HG03378 (cell line): Measurements from ENCODE around the gene SDK2.

Experiments
- ATAC-seq: cut with Tn5 transposase; IDR thresholded peaks from one replicate; pipeline ENCODE4 v1.9.1; 2021; ENCODE audit warnings: mild to moderate bottlenecking, moderate library complexity; ENCODE audit not compliant: unreplicated experiment

SDK2 gene

DNA sequence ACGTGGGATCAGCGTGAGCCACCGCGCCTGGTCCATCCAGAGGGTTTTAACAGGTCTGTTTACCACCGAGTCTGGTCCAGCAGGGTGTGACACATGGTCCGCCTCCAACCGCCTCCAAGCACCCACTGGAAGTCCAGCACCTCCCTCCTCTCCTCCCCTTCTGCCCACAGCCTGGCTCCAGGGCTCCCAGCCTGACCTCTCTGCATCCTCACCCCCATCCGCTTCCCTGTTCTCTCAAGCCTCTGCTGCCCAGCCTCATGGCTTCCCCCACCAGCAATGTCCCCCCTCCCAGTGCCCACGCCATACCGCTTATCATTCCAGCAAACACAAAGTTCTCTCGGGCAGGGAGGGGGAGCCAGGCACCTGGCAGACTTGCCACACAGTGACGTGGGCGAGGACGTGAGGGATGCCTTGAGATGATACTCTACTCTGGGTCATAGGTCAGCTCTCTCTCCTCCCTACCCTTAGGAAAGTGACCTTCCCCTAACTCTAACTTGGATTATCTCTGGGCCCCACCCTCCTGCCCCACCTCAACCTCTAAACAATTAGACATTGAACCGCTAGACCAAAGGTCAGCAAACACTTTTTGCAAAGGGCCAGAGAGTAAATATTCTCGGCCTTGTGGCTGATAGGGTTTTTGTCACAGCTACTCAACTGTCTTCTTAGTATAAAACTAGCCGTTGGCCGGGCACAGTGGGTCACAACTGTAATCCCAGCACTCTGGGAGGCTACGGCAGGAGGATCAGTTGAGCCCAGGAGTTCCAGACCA lies 355.5 kb downstream of the SDK2 start:
- ATAC-seq, result no peak

DNA sequence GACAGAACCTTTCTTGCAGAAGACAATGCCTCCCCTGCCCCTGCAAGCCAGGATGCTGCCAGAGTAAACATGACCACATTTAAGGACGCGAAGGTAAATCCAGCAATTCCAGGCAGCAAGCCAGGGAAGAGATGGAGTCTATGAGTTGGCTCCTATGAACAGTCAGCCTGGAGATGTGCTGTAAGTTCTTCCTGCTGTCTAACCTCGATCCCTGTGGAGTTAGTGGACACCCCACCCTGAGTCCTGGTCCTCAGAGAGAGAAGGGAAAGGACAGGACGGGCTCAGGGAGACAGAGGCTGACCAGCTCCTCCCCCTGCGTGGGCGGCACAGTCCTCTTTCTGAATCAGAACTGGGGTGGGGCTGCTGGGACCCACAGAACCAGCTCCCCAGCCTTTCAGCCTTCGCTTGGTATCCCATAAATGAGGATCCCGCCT lies 357.4 kb downstream of the SDK2 start:
- ATAC-seq, result no peak

DNA sequence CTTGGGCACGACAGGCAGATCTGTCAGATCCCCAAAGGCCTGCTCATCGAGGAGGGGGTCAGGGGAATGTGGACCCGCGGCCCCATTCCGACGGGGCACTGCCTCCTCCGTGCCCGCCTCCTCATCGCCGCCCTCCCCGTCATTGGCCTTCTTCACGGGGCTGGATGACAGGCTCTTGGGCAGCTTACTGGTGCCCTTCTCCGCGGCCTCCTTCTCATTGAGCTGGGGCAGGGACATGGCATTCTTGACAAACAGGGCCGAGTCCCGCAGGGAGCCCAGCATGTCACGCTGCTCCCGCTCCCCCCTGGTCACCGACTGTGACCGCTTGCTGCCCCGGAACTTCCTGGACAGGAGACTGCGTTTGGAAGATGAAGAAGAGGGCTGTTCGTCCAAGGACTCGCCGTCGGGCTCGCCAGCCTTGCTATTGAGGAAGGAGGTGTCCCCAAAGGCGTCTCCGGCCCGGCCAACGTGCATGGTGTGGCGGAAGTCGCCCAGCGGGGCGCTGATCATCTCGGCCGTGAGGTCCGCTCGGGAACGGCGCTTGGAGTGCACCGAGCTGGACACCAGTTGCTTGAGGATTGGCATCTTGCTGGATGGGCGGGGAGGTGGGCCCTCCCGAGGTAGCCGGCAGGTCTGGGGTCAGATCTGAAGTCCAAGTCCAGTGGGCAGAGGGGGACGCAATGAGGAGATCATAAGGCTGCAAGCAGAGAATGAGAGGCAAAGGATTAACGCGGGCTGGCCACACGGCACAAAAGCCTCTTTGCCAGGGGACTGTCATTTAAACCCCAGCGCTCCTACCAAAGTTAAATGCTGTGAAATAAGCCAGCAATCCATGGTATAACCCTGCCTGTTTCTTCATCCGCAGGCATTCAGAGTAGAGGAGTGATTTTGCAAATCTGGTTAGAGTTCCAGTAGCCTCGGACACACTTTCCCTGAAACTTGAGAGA lies 358.1 kb downstream of the SDK2 start:
- ATAC-seq, result no peak

DNA sequence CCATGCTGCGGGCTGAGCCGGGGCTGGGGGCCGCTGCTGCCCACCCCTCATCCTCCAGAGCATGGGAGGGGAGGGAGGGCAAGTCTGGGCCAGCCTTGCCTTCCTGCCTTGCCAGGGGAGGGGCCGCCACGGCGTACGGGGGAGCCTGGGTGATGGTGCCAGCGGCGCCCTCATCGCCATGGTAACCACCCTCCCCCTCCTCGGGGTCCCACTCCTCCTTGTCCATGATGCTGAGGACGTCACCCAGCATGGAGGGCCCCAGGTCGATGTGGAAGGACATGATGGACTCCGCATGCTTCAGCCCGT lies 358.7 kb downstream of the SDK2 start:
- ATAC-seq, result no peak

- no peak for ATAC-seq
Observed at GRCh38 chr17:73284906-73285602, 359.2 kb downstream of the SDK2 start.
